ENCODE measurements around the gene FYN.

Gene FYN

GRCh38 chr6:111829581-111829980 is 43.7 kb downstream of the FYN start:
- CTCF ChIA-PET = interaction anchor here (0.8 to 1.9 kb wide), 4 partner anchors 11 to 68 kb away, joined by 3 to 5 read pairs (median 4); no protein-coding TSS in a partner anchor
- Histone ChIP-seq H3K4me1 (ENCODE audit: control extremely low read depth in 1 of 4, control insufficient read depth in 4 of 4, insufficient read depth in 4 of 4, low read length in 3 of 4) (peaks cover 3 to 14% (median 5%) of the 10 kb centered on the region in 4 experiments), H3K4me3 (ENCODE audit: control insufficient read depth in 1 of 7, extremely low read depth in 1 of 7, insufficient read depth in 4 of 7, low read depth in 2 of 7, low read length in 6 of 7) (no peak overlapping the region), H3K36me3 (ENCODE audit: control insufficient read depth in 4 of 4, insufficient read depth in 4 of 4, low read length in 3 of 4) (no peaks in the 10 kb centered on the region), H3K9me3 (ENCODE audit: control extremely low read depth in 1 of 5, control insufficient read depth in 4 of 5, insufficient read depth in 2 of 5, low read depth in 1 of 5, low read length in 4 of 5) (no peaks in the 10 kb centered on the region), H3K27me3 (replicated peaks in 2 of 5; ENCODE audit: control insufficient read depth in 4 of 5, insufficient read depth in 5 of 5, low read length in 4 of 5) (no peaks in the 10 kb centered on the region), H3K27ac (ENCODE audit: insufficient read depth in 1 of 2, low read depth in 1 of 2, low read length in 2 of 2, poor library complexity in 1 of 2, severe bottlenecking in 2 of 2) (no peak overlapping the region)
- POLR2A ChIA-PET = no interaction called here
- no peak for DNase-seq
- WGBS (ENCODE audit: insufficient coverage) = 95% methylated on average over 3 of the region's 3 CpGs

- no peak overlapping the region for H3K27ac ChIP-seq (ENCODE audit: insufficient read depth in 1 of 2, low read depth in 1 of 2, low read length in 2 of 2, poor library complexity in 1 of 2, severe bottlenecking in 2 of 2)
- ChIA-PET POLR2A (no interaction called here), CTCF (interaction anchor here (1.2 to 1.9 kb wide), 3 partner anchors 10 to 67 kb away, joined by 3 to 5 read pairs (median 4); no protein-coding TSS in a partner anchor)
- no peaks in the 10 kb centered on the region for H3K36me3 ChIP-seq (ENCODE audit: control insufficient read depth in 4 of 4, insufficient read depth in 4 of 4, low read length in 3 of 4)
- no peaks in the 10 kb centered on the region for H3K9me3 ChIP-seq (ENCODE audit: control extremely low read depth in 1 of 5, control insufficient read depth in 4 of 5, insufficient read depth in 2 of 5, low read depth in 1 of 5, low read length in 4 of 5)
- H3K4me1 ChIP-seq (ENCODE audit: control extremely low read depth in 1 of 4, control insufficient read depth in 4 of 4, insufficient read depth in 4 of 4, low read length in 3 of 4) = peaks cover 0 to 14% (median 6%) of the 10 kb centered on the region in 4 experiments
- 100% methylated on average over 2 of the region's 2 CpGs for WGBS (ENCODE audit: insufficient coverage)
- DNase-seq = no peak
- no peak overlapping the region for H3K4me3 ChIP-seq (ENCODE audit: control insufficient read depth in 1 of 7, extremely low read depth in 1 of 7, insufficient read depth in 4 of 7, low read depth in 2 of 7, low read length in 6 of 7)
- H3K27me3 ChIP-seq (replicated peaks in 2 of 5; ENCODE audit: control insufficient read depth in 4 of 5, insufficient read depth in 5 of 5, low read length in 4 of 5) = no peaks in the 10 kb centered on the region
Measured at GRCh38 chr6:111828809-111829208, 44.4 kb downstream of the FYN start.

- ChIA-PET CTCF (interaction anchor here (1.1 to 1.6 kb wide), 3 partner anchors 14 to 42 kb away, joined by 3 to 4 read pairs (median 4); no protein-coding TSS in a partner anchor), POLR2A (no interaction called here)
- DNase-seq = no peak
- 94% methylated on average over 3 of the region's 4 CpGs for WGBS (ENCODE audit: insufficient coverage)
- Histone ChIP-seq H3K36me3 (ENCODE audit: control insufficient read depth in 4 of 4, insufficient read depth in 4 of 4, low read length in 3 of 4) (no peaks in the 10 kb centered on the region), H3K9me3 (ENCODE audit: control extremely low read depth in 1 of 5, control insufficient read depth in 4 of 5, insufficient read depth in 2 of 5, low read depth in 1 of 5, low read length in 4 of 5) (no peaks in the 10 kb centered on the region), H3K27me3 (replicated peaks in 2 of 5; ENCODE audit: control insufficient read depth in 4 of 5, insufficient read depth in 5 of 5, low read length in 4 of 5) (no peaks in the 10 kb centered on the region), H3K27ac (ENCODE audit: insufficient read depth in 1 of 2, low read depth in 1 of 2, low read length in 2 of 2, poor library complexity in 1 of 2, severe bottlenecking in 2 of 2) (no peak overlapping the region), H3K4me3 (ENCODE audit: control insufficient read depth in 1 of 7, extremely low read depth in 1 of 7, insufficient read depth in 4 of 7, low read depth in 2 of 7, low read length in 6 of 7) (no peak overlapping the region), H3K4me1 (ENCODE audit: control extremely low read depth in 1 of 4, control insufficient read depth in 4 of 4, insufficient read depth in 4 of 4, low read length in 3 of 4) (peaks cover 3 to 23% (median 13%) of the 10 kb centered on the region in 4 experiments)
Measured at GRCh38 chr6:111825439-111826086, 47.7 kb downstream of the FYN start.

- 100% methylated on average over 3 of the region's 4 CpGs for WGBS (ENCODE audit: insufficient coverage)
- Histone ChIP-seq H3K4me3 (ENCODE audit: control insufficient read depth in 1 of 7, extremely low read depth in 1 of 7, insufficient read depth in 4 of 7, low read depth in 2 of 7, low read length in 6 of 7) (no peak overlapping the region), H3K27ac (ENCODE audit: insufficient read depth in 1 of 2, low read depth in 1 of 2, low read length in 2 of 2, poor library complexity in 1 of 2, severe bottlenecking in 2 of 2) (no peak overlapping the region), H3K4me1 (ENCODE audit: control extremely low read depth in 1 of 4, control insufficient read depth in 4 of 4, insufficient read depth in 4 of 4, low read length in 3 of 4) (peaks cover 3 to 23% (median 13%) of the 10 kb centered on the region in 4 experiments), H3K36me3 (ENCODE audit: control insufficient read depth in 4 of 4, insufficient read depth in 4 of 4, low read length in 3 of 4) (no peaks in the 10 kb centered on the region), H3K27me3 (replicated peaks in 2 of 5; ENCODE audit: control insufficient read depth in 4 of 5, insufficient read depth in 5 of 5, low read length in 4 of 5) (no peaks in the 10 kb centered on the region), H3K9me3 (ENCODE audit: control extremely low read depth in 1 of 5, control insufficient read depth in 4 of 5, insufficient read depth in 2 of 5, low read depth in 1 of 5, low read length in 4 of 5) (no peaks in the 10 kb centered on the region)
- DNase-seq = no peak
- CTCF ChIA-PET = interaction anchor here (1.0 to 1.6 kb wide), 6 partner anchors 15 to 41 kb away, joined by 3 to 5 read pairs (median 4); no protein-coding TSS in a partner anchor
- POLR2A ChIA-PET = interaction anchor here (0.6 kb wide), 1 partner anchor 34 kb away, joined by 3 read pairs; no protein-coding TSS in a partner anchor
Measured at GRCh38 chr6:111824608-111825337, 48.5 kb downstream of the FYN start.

GRCh38 chr6:111823831-111824607 is 49.2 kb downstream of the FYN start:
- peak in 1 of 3 donors; percentile 48 for DNase-seq
- H3K9me3 ChIP-seq (ENCODE audit: control extremely low read depth in 1 of 5, control insufficient read depth in 4 of 5, insufficient read depth in 2 of 5, low read depth in 1 of 5, low read length in 4 of 5) = no peaks in the 10 kb centered on the region
- H3K27me3 ChIP-seq (replicated peaks in 2 of 5; ENCODE audit: control insufficient read depth in 4 of 5, insufficient read depth in 5 of 5, low read length in 4 of 5) = no peaks in the 10 kb centered on the region
- ChIA-PET CTCF (interaction anchor here (0.7 to 1.6 kb wide), 5 partner anchors 15 to 474 kb away, joined by 3 to 5 read pairs (median 4); no protein-coding TSS in a partner anchor), POLR2A (interaction anchor here (0.6 kb wide), 1 partner anchor 33 kb away, joined by 3 read pairs; no protein-coding TSS in a partner anchor)
- H3K4me3 ChIP-seq (ENCODE audit: control insufficient read depth in 1 of 7, extremely low read depth in 1 of 7, insufficient read depth in 4 of 7, low read depth in 2 of 7, low read length in 6 of 7) = peak overlapping the region in 3 of 7 experiments; percentile 15 to 33 (median 25)
- peaks cover 3 to 23% (median 13%) of the 10 kb centered on the region in 4 experiments for H3K4me1 ChIP-seq (ENCODE audit: control extremely low read depth in 1 of 4, control insufficient read depth in 4 of 4, insufficient read depth in 4 of 4, low read length in 3 of 4)
- WGBS (ENCODE audit: insufficient coverage) = 20% methylated on average over 1 of the region's 4 CpGs
- no peak overlapping the region for H3K27ac ChIP-seq (ENCODE audit: insufficient read depth in 1 of 2, low read depth in 1 of 2, low read length in 2 of 2, poor library complexity in 1 of 2, severe bottlenecking in 2 of 2)
- H3K36me3 ChIP-seq (ENCODE audit: control insufficient read depth in 4 of 4, insufficient read depth in 4 of 4, low read length in 3 of 4) = no peaks in the 10 kb centered on the region

- Histone ChIP-seq H3K4me3 (ENCODE audit: control insufficient read depth in 1 of 7, extremely low read depth in 1 of 7, insufficient read depth in 4 of 7, low read depth in 2 of 7, low read length in 6 of 7) (no peak overlapping the region), H3K36me3 (ENCODE audit: control insufficient read depth in 4 of 4, insufficient read depth in 4 of 4, low read length in 3 of 4) (no peaks in the 10 kb centered on the region), H3K27ac (ENCODE audit: insufficient read depth in 1 of 2, low read depth in 1 of 2, low read length in 2 of 2, poor library complexity in 1 of 2, severe bottlenecking in 2 of 2) (no peak overlapping the region), H3K9me3 (ENCODE audit: control extremely low read depth in 1 of 5, control insufficient read depth in 4 of 5, insufficient read depth in 2 of 5, low read depth in 1 of 5, low read length in 4 of 5) (no peaks in the 10 kb centered on the region), H3K4me1 (ENCODE audit: control extremely low read depth in 1 of 4, control insufficient read depth in 4 of 4, insufficient read depth in 4 of 4, low read length in 3 of 4) (peaks cover 3 to 27% (median 13%) of the 10 kb centered on the region in 4 experiments), H3K27me3 (replicated peaks in 2 of 5; ENCODE audit: control insufficient read depth in 4 of 5, insufficient read depth in 5 of 5, low read length in 4 of 5) (no peaks in the 10 kb centered on the region)
- WGBS (ENCODE audit: insufficient coverage) = 100% methylated on average over 3 of the region's 6 CpGs
- DNase-seq = no peak
- ChIA-PET POLR2A (no interaction called here), CTCF (no interaction called here)
Measured at GRCh38 chr6:111823012-111823411, 50.2 kb downstream of the FYN start.

All from common myeloid progenitor, CD34-positive (primary cell).